HPDE6-E6E7 (cell line): Measurements from ENCODE around the gene WDR49.

Experiments
- DNase-seq: peaks from one replicate; pipeline ENCODE4 v3.0.0; 2011; ENCODE audit warnings: missing footprints; ENCODE audit errors: extremely low spot score

Gene WDR49

GRCh38 chr3:167653760-167654159, at the start of gene WDR49:
TSS of gene WDR49 (minus strand) at chr3:167653942. CDS start at chr3:167653425, 517 bp downstream.
- no peak for DNase-seq

- no peak for DNase-seq
Measured at GRCh38 chr3:167700926-167701325, 47.2 kb upstream of the WDR49 start.

GRCh38 chr3:167700046-167700445, 46.3 kb upstream of the WDR49 start:
- DNase-seq, result no peak

- DNase-seq, result no peak
Measured at GRCh38 chr3:167694121-167694520, 40.4 kb upstream of the WDR49 start.

- DNase-seq, result no peak
Measured at GRCh38 chr3:167691366-167691765, 37.6 kb upstream of the WDR49 start.

- DNase-seq, result peak; percentile 11
Measured at GRCh38 chr3:167684388-167684993, 30.7 kb upstream of the WDR49 start.

GRCh38 chr3:167679526-167679925, 25.8 kb upstream of the WDR49 start:
- no peak for DNase-seq

- DNase-seq, result no peak
Measured at GRCh38 chr3:167675848-167676247, 22.1 kb upstream of the WDR49 start.

GRCh38 chr3:167673221-167673620, 19.5 kb upstream of the WDR49 start:
- no peak for DNase-seq

- DNase-seq, result no peak
Measured at GRCh38 chr3:167671878-167672427, 18.2 kb upstream of the WDR49 start.

GRCh38 chr3:167669699-167670098, 16.0 kb upstream of the WDR49 start:
- DNase-seq, result no peak

- no peak for DNase-seq
Measured at GRCh38 chr3:167668651-167669050, 14.9 kb upstream of the WDR49 start.

- no peak for DNase-seq
Measured at GRCh38 chr3:167666563-167666962, 12.8 kb upstream of the WDR49 start.

- DNase-seq, result no peak
Measured at GRCh38 chr3:167662919-167663400, 9.2 kb upstream of the WDR49 start.

GRCh38 chr3:167657684-167658225, 4.0 kb upstream of the WDR49 start:
- DNase-seq, result no peak

- DNase-seq, result no peak
Measured at GRCh38 chr3:167656821-167657220, 3.1 kb upstream of the WDR49 start.

GRCh38 chr3:167653155-167653554, 587 bp downstream of the WDR49 start:
- DNase-seq, result no peak

- no peak for DNase-seq
Measured at GRCh38 chr3:167651826-167652225, 1.9 kb downstream of the WDR49 start.

- no peak for DNase-seq
Measured at GRCh38 chr3:167650459-167650858, 3.3 kb downstream of the WDR49 start.

- no peak for DNase-seq
Measured at GRCh38 chr3:167649746-167650145, 4.0 kb downstream of the WDR49 start.

GRCh38 chr3:167644611-167645010, 9.1 kb downstream of the WDR49 start:
- no peak for DNase-seq

GRCh38 chr3:167631471-167631870, 22.3 kb downstream of the WDR49 start:
- DNase-seq, result no peak

GRCh38 chr3:167626490-167626889, 27.3 kb downstream of the WDR49 start:
- no peak for DNase-seq
